8988T (cell line): ENCODE results near the gene RBM6.
"Not testable (repeated sequence)": the region's sequence is repeated elsewhere in the genome, so short reads cannot be mapped to it uniquely, and the experiment has no call there.

Source experiments
- DNase-seq: peaks from one replicate; pipeline ENCODE4 v3.0.0; 2011

RBM6 gene

DNA sequence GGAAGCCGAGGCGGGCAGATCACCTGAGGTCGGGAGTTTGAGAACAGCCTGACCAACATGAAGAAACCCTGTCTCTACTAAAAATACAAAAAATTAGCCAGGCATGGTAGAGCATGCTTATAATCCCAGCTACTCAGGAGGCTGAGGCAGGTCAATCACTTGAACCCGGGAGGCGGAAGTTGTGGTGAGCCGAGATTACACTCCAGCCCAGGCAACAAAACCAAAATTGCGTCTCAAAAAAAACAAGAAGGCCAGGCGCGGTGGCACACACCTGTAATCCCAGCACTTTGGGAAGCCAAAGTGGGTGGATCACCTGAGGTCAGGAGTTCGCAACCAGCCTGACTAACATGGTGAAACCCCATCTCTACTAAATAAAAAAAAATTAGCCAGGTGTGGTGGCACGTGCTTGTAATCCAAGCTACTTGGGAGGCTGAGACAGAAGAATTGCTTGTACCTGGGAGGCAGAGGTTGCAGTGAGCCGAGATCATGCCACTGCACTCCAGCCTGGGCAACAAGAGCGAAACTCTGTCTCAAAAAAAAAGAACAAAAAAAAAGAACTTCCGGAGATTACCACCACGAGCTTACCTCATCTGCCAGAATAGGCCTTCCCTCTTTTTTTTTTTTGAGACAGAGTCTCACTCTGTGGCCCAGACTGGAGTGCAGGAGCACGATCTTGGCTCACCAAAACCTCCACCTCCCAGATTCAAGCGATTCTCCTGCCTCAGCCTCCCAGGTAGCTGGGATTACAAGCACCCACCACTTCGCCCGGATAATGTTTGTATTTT is 22.0 kb upstream of the RBM6 start:
- not testable (repeated sequence) for DNase-seq

- DNase-seq = no peak
Observed at GRCh38 chr3:49924683-49925082, 15.3 kb upstream of the RBM6 start.

GRCh38 chr3:49925485-49925884 is 14.5 kb upstream of the RBM6 start:
- DNase-seq = no peak

DNA sequence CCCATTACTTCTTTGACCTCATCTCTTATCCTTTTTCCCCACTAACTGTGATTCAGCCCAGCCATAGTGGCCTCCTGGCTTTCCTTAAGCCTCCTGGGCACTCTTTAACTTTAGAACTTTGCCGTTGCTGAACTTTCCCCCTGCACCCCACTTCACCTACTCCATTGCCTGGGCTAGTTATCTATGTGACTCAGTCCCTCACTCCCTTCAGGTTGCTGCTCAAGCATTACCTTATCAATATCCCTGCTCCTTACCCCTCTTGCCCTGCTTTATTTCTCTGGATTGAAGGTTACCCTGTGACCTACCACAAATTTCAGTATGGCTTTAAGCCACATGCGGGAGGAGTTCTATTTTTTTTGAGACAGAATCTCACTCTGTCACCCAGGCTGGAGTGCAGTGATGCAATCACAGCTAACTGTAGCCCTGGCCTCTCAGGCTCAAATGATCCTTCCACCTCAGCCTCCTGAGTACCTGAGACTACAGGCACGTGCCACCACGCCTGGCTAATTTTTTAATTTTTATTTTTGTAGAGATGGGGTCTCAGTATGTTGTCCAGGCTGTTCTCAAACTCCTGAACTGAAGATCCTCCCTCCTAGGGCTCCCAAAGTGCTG is 13.7 kb upstream of the RBM6 start:
- no peak for DNase-seq

GRCh38 chr3:49927798-49928197 is 12.2 kb upstream of the RBM6 start:
- DNase-seq = no peak

- DNase-seq = no peak
Observed at GRCh38 chr3:49928481-49929017, 11.4 kb upstream of the RBM6 start.

- DNase-seq = peak; percentile 70
Observed at GRCh38 chr3:49929291-49930167, 10.4 kb upstream of the RBM6 start, which contains the start of gene MON1A. MON1A (minus strand) TSS chr3:49929811; CDS start chr3:49913346, 16,465 bp downstream.

DNA sequence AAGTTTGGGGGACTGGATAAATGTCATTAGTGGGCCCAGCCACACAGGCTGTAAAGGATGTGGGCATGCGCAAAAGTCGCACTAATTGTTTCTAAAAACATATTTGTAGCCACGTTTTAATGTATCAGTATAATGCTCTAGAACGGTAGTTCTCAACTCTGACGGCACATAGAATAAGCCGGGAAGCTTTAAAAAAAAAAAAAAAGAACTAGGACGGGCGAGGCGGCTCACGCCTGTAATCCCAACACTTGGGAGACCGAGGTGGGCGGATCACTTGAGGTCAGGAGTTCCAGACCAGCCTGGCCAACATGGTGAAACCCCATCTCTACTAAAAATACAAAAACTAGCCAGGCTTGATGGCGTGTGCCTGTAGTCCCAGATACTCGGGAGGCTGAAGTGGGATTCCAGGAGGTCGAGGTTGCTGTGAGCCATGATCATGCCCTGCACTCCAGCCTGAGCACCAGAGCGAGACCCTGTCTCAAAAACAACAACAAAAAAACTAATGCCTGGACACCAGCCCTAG is 9.7 kb upstream of the RBM6 start:
- no peak for DNase-seq

- DNase-seq = no peak
Observed at GRCh38 chr3:49930922-49931321, 9.0 kb upstream of the RBM6 start.

DNA sequence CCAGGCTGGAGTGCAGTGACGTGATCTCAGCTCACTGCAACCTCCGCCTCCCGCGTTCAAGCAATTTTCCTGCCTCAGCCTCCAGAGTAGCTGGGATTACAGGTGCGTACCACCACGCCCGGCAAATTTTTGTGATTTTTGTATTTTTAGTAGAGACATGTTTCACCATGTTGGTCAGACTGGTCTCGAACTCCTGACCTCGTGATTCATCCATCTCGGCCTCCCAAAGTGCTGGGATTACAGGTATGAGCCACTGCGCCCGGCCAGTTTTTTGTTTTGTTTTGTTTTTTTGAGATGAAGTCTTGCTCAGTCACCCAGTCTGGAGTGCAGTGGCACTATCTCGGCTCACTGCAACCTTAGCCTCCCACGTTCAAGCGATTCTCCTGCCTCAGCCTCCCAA is 7.7 kb upstream of the RBM6 start:
- not testable (repeated sequence) for DNase-seq

- no peak for DNase-seq
Observed at GRCh38 chr3:49937090-49937489, 2.9 kb upstream of the RBM6 start.

GRCh38 chr3:49940667-49941249 is 808 bp downstream of the RBM6 start:
- no peak for DNase-seq

DNA sequence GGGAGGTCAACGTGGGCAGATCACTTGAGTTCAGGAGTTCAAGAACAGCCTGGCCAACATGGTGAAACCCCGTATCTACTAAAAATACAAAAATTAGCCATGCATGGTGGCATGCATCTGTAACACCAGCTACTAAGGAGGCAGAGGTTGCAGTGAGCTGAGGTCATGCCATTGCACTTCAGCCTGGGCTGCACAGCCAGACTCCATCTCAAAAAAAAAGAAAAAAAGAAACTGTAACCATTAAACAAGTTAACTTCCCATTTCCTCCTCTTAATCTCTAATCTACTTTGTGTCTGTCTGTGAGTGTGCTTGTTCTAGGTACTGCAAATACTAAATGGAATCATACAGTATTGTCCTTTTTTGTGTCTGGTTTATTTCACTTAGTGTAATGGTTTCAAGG is 2.7 kb downstream of the RBM6 start:
- no peak for DNase-seq

GRCh38 chr3:49952924-49953323 is 13.0 kb downstream of the RBM6 start:
- no peak for DNase-seq

- DNase-seq = no peak
Observed at GRCh38 chr3:49955636-49956035, 15.7 kb downstream of the RBM6 start.

DNA sequence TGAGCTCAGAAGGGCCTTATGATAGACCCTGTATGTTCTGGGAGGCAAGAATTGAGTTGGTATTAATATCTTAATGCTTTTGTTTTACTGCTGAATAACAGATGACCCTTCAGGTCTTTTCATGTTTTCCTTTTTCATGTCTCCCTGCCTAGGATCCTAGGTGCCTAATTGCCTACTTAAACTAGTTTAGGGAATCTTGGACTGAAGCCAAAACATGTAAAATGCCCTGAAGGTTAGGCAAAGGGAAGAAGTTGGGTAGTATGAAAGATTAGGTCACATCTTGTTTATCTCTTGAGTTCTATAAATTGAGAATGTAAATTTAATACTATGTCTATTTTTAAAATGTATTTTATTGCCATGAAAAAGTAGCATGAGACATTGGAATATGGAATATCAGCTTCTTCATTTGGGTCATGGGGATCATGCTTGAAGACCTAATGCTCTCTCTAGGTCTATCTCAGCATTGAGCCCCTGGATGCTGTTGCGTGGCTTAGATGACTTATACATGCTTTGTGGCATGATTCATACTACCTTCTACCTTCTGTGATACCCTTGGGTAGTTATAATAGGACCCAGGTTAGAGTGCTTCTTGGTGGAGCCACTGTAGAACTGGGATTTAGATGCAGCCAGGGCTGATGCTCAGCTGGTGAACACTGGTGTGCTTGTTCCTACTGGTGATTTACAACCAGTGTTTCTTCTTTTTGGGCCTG is 26.4 kb downstream of the RBM6 start:
- no peak for DNase-seq

GRCh38 chr3:49967291-49967690 is 27.3 kb downstream of the RBM6 start:
- no peak for DNase-seq

DNA sequence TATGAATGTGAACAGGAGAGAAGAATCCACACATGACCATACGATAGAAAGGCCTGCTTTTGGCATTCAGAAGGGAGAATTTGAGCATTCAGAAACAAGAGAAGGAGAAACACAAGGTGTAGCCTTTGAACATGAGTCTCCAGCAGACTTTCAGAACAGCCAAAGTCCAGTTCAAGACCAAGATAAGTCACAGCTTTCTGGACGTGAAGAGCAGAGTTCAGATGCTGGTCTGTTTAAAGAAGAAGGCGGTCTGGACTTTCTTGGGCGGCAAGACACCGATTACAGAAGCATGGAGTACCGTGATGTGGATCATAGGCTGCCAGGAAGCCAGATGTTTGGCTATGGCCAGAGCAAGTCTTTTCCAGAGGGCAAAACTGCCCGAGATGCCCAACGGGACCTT is 28.4 kb downstream of the RBM6 start:
- no peak for DNase-seq

DNA sequence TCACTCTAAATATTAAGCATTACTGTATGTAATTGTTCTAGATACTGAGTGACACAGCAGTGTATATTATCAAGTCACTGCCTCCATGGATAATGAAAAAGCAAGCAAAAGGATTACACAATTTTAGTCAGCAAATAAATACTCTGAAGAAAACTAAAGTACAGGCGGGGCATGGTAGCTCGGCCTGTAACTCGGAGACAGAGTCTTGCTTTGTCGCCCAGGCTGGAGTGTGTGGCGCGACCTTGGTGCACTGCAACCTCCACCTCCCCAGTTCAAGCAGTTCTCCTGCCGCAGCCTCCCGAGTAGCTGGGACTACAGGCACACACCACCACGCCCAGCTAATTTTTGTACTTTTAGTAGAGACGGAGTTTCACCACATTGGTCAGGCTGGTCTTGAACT is 32.7 kb downstream of the RBM6 start:
- DNase-seq = no peak

DNA sequence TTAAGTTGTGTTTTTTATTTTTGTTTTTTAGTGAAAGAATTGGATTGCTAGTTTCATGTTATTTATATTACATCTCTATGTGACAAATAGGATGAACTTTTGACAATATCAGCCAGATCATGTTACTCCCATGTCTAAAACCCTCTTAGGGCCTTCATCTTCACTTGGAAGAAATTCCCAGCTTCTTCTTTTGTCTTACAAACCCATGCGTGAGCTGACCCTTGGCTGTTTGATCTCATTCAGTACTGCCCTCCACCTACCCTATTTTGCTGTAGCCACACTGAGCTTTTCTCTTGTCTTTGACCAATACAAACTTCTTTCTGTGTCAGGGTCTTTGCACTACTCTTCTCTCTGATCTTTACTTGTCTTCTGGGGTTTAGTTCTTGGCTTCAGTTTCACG is 37.0 kb downstream of the RBM6 start:
- no peak for DNase-seq

- DNase-seq = no peak
Observed at GRCh38 chr3:49984394-49984793, 44.4 kb downstream of the RBM6 start.

DNA sequence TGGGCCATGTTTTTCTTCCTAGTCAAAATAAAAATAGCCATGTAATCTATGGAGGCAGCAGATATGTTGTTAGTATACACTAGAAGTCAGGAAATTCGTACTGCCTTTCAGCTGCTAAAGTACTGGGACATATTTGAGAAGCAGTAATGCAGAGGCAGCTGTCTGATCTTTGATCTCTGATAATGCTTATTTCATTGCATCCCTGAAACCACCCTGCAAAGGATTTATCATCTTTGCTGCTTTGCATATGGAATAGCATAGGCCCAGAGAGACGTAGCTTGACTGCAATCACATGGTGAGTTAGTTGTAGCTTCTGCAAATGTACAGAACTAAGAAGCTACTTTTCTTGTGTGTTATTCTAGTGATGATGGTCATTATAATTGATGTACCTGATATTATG is 52.4 kb downstream of the RBM6 start:
- DNase-seq = no peak
